GM19452 (cell line): ENCODE results near the gene CFAP69.

Source experiments
- ATAC-seq: cut with Tn5 transposase; IDR thresholded peaks from one replicate; pipeline ENCODE4 v1.9.1; 2021; ENCODE audit not compliant: unreplicated experiment

Gene CFAP69

GRCh38 chr7:90269163-90269562, 24.2 kb downstream of the CFAP69 start:
- ATAC-seq, result no peak

- no peak for ATAC-seq
Observed at GRCh38 chr7:90270431-90271178, 25.6 kb downstream of the CFAP69 start.

- no peak for ATAC-seq
Observed at GRCh38 chr7:90271753-90272152, 26.8 kb downstream of the CFAP69 start.

GRCh38 chr7:90272242-90272641, 27.3 kb downstream of the CFAP69 start:
- no peak for ATAC-seq

- no peak for ATAC-seq
Observed at GRCh38 chr7:90274161-90274560, 29.2 kb downstream of the CFAP69 start.

- no peak for ATAC-seq
Observed at GRCh38 chr7:90276033-90276728, 31.2 kb downstream of the CFAP69 start.

GRCh38 chr7:90288154-90288553, 43.2 kb downstream of the CFAP69 start:
- ATAC-seq, result no peak

GRCh38 chr7:90290244-90291113, 45.5 kb downstream of the CFAP69 start:
- ATAC-seq, result no peak

GRCh38 chr7:90298145-90299038, 53.4 kb downstream of the CFAP69 start:
- peak; percentile 63 for ATAC-seq

- ATAC-seq, result no peak
Observed at GRCh38 chr7:90303241-90303640, 58.3 kb downstream of the CFAP69 start.

- no peak for ATAC-seq
Observed at GRCh38 chr7:90309872-90310271, 64.9 kb downstream of the CFAP69 start.

- no peak for ATAC-seq
Observed at GRCh38 chr7:90311175-90311574, 66.2 kb downstream of the CFAP69 start.

- no peak for ATAC-seq
Observed at GRCh38 chr7:90312745-90313144, 67.8 kb downstream of the CFAP69 start.

- no peak for ATAC-seq
Observed at GRCh38 chr7:90313907-90314306, 68.9 kb downstream of the CFAP69 start.

GRCh38 chr7:90320014-90320413, 75.0 kb downstream of the CFAP69 start:
- ATAC-seq, result no peak

GRCh38 chr7:90320418-90320800, 75.4 kb downstream of the CFAP69 start:
- ATAC-seq, result no peak

- ATAC-seq, result no peak
Observed at GRCh38 chr7:90320801-90321494, 76.0 kb downstream of the CFAP69 start, which contains the start of gene FAM237B. TSS of gene FAM237B (minus strand) at chr7:90321304. CDS start at chr7:90319748, 1,556 bp downstream.

- ATAC-seq, result no peak
Observed at GRCh38 chr7:90322837-90323236, 77.9 kb downstream of the CFAP69 start.

GRCh38 chr7:90326500-90326899, 81.5 kb downstream of the CFAP69 start:
- no peak for ATAC-seq
